Right atrium auricular region (tissue), 2 donors: ENCODE measurements around the gene ARHGDIB. TPM values are rescaled to one million over a fixed set of nuclear protein-coding genes. Genes with fewer than 3 reads are reported as not detected.

Experiments
- DNase-seq: peaks from one replicate; pipeline ENCODE4 v3.0.0-alpha.2; 2019; ENCODE audit warnings: low spot score
- H3K27ac ChIP-seq, 2 donors: fragments of 200-600 bp; sonication (generic); 1 replicate in 1 of 2; 2 replicates in 1 of 2; pipeline ENCODE4 v1.5.1; 2016 to 2019
- H3K27me3 ChIP-seq, 2 donors: fragments of 200-600 bp; sonication (generic); one replicate each; pipeline versions ENCODE4 v1.5.1 to v1.6.0; 2017 to 2019
- H3K36me3 ChIP-seq: fragments of 200-600 bp; sonication (generic); one replicate; pipeline ENCODE4 v1.5.1; 2016
- H3K4me1 ChIP-seq, 2 donors: fragments of 200-600 bp; sonication (generic); one replicate each; pipeline versions ENCODE4 v1.5.1 to v1.6.0; 2017 to 2019
- H3K4me3 ChIP-seq, 2 donors: fragments of 200-600 bp; sonication (generic); 1 replicate in 1 of 2; 2 replicates in 1 of 2; pipeline ENCODE4 v1.5.1; 2017 to 2019; ENCODE audit warnings: mild to moderate bottlenecking in 1 of 2, moderate library complexity in 1 of 2
- H3K9me3 ChIP-seq, 2 donors: fragments of 200-600 bp; sonication (generic); one replicate each; pipeline ENCODE4 v1.5.1; 2019
- total RNA-seq, 2 donors: library from RNA; depleted of rRNA; stranded (reverse); fragments of >200 nt; gene quantifications; one replicate each; pipeline ENCODE4 v1.1.0, GENCODE V29; 2016
- TF ChIP-seq, protein P1 (sequence below), 2 donors: fragments of 200-600 bp; sonication (generic); IDR thresholded peaks; one replicate each; pipeline ENCODE4 v1.5.1; 2019; ENCODE audit warnings: antibody characterized with exemption in 2 of 2

The ARHGDIB gene
- total RNA-seq, 2 donors from 2014 or later, result 69.5 to 124 TPM

DNA sequence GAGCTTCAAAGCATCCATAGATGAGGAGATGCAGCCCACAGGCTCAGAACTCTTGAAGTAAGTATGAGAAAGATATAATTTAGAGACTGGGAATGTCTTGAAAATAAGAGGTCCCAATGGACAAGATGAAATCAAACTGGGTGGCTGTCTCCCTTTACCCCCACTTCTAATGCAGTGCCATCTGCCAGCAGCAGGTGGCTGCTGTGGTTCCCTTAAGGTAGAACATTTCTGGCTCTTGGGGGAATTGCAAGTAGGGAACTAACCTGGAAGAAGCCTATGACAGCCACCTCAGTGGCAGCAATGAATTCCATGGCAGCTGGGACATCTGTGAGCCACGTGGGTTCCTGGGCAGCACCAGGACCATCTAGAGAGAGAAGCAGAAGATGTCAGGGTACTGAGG lies 23.7 kb downstream of the ARHGDIB start:
- no peaks in the 10 kb centered on the region for H3K27me3 ChIP-seq
- DNase-seq, result no peak

DNA sequence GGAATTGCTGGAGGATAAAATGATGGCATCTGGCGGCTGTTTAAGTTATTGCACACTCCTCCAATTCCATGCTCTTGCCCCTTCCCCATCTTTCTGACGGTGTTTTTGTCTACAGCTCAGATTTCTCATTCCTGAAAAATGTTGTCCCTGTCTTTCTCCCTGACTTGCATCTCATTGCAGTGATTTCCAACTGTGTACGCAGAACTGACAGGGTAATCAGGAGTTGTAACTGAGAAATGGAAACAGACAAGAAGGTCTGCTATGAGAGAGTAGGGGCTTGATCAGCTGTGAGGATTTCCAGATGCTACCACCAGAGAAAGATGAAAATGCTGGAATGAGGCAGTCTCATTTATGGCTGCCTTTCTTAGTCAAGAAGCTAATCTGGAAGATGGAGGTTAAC lies 24.4 kb downstream of the ARHGDIB start:
- Histone ChIP-seq H3K27ac (no peak overlapping the region), H3K9me3 (no peaks in the 10 kb centered on the region), H3K4me1 (no peaks in the 10 kb centered on the region), H3K4me3 (no peak overlapping the region), H3K36me3 (peaks cover 3% of the 10 kb centered on the region), H3K27me3 (no peaks in the 10 kb centered on the region)
- DNase-seq, result no peak
- TF ChIP-seq, protein P1, sequence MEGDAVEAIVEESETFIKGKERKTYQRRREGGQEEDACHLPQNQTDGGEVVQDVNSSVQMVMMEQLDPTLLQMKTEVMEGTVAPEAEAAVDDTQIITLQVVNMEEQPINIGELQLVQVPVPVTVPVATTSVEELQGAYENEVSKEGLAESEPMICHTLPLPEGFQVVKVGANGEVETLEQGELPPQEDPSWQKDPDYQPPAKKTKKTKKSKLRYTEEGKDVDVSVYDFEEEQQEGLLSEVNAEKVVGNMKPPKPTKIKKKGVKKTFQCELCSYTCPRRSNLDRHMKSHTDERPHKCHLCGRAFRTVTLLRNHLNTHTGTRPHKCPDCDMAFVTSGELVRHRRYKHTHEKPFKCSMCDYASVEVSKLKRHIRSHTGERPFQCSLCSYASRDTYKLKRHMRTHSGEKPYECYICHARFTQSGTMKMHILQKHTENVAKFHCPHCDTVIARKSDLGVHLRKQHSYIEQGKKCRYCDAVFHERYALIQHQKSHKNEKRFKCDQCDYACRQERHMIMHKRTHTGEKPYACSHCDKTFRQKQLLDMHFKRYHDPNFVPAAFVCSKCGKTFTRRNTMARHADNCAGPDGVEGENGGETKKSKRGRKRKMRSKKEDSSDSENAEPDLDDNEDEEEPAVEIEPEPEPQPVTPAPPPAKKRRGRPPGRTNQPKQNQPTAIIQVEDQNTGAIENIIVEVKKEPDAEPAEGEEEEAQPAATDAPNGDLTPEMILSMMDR (IDR thresholded peaks at IDR 0.05), result no peak

More for the DNA sequence above, 23.7 kb downstream of the ARHGDIB start:
- no peak overlapping the region for H3K4me3 ChIP-seq
- H3K36me3 ChIP-seq, result peaks cover 10% of the 10 kb centered on the region
- H3K27ac ChIP-seq, result no peak overlapping the region
- no peaks in the 10 kb centered on the region for H3K4me1 ChIP-seq
- no peaks in the 10 kb centered on the region for H3K9me3 ChIP-seq
- TF ChIP-seq, protein P1 (IDR thresholded peaks at IDR 0.05), result no peak

DNA sequence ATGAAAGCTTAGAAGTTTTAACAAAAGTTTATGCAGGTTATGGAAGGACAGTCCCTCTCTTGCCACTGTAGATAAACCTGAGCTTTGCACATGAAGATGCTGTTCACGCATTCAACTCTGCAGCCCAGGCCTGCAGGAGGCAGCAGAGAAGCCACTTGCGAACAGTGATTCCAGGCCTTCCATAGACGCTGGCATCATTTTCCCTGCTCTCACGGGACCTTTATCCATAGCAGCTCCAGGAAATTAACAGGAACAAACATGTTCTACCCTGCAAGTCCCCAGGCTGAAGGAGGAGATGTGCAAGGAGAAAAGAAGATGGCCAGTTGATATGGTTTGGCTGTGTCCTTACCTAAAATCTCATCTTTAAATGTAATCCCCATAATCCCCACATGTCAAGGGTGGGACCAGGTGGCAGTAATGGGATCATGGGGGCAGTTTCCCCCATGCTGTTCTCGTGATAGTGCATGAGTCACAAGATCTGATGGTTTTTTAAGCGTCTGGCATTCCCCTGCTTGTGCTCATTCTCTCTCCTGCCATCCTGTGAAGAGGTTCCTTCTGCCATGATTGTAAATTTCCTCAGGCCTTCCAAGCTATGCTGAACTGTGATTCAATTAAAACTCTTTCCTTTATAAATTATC lies 25.1 kb downstream of the ARHGDIB start:
- no peak for DNase-seq
- TF ChIP-seq, protein P1 (IDR thresholded peaks at IDR 0.05), result peak in 1 of 2 donors; percentile 16
- Histone ChIP-seq H3K4me3 (no peak overlapping the region), H3K4me1 (no peaks in the 10 kb centered on the region), H3K27me3 (no peaks in the 10 kb centered on the region), H3K9me3 (no peaks in the 10 kb centered on the region), H3K27ac (no peak overlapping the region), H3K36me3 (no peaks in the 10 kb centered on the region)

DNA sequence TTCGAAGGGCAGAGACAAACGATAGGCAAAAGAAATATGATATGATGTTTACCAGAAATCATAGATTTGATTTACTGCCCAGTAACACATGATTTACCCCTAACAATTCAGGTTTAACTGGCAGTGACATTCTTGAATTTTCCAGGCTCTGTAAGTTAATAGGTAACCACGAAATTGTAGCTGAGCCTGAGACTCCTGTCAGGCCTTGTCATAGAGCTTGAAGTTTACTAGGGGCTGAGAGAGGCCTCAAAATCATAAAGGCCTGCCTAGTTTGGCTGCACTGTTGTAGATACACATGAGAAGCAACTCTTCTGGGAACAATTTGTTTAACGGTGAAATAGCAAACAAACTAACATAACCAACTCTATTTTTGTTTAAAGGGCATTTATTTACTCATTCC lies 26.4 kb downstream of the ARHGDIB start:
- Histone ChIP-seq H3K27ac (no peak overlapping the region), H3K4me1 (no peaks in the 10 kb centered on the region), H3K9me3 (no peaks in the 10 kb centered on the region), H3K27me3 (no peaks in the 10 kb centered on the region), H3K4me3 (no peak overlapping the region), H3K36me3 (no peaks in the 10 kb centered on the region)
- TF ChIP-seq, protein P1 (IDR thresholded peaks at IDR 0.05), result no peak
- no peak for DNase-seq

DNA sequence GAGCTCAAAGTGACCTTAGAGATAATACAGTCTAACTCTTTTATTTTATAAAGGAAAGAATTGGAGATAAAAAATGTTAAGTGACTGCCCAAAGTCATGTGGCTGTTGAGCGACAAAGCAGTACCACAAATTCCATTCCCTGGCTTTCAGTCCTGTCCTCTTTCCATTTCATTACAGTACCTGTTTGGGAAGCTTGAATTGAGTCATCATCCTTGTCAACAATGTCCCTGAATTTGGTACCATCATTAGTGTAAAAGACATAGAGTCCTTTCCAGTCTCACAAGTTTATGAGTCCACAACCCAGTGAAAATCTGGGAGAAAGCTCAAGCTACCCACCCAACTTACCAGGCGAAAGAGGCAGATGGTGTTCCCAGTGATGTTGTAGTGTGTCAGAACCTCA lies 26.9 kb downstream of the ARHGDIB start:
- H3K9me3 ChIP-seq, result no peaks in the 10 kb centered on the region
- TF ChIP-seq, protein P1 (IDR thresholded peaks at IDR 0.05), result no peak
- H3K4me3 ChIP-seq, result no peak overlapping the region
- no peaks in the 10 kb centered on the region for H3K27me3 ChIP-seq
- no peak overlapping the region for H3K27ac ChIP-seq
- no peak for DNase-seq
- H3K36me3 ChIP-seq, result no peaks in the 10 kb centered on the region
- H3K4me1 ChIP-seq, result no peaks in the 10 kb centered on the region
